H9 (cell line): ENCODE results near the gene PHACTR1. TPM values are rescaled to one million over a fixed set of nuclear protein-coding genes. Genes with fewer than 3 reads are reported as not detected.

Experiments used
- DNase-seq: peaks from one replicate; pipeline ENCODE4 v3.0.0-alpha.2; 2017
- H2AFZ ChIP-seq: one replicate; pipeline ENCODE4 v1.6.1; 2013; ENCODE audit warnings: mild to moderate bottlenecking, low read length, control low read depth, moderate library complexity
- H2AK5ac ChIP-seq: 2 replicates; pipeline ENCODE4 v1.6.1; 2013; ENCODE audit warnings: low read length, control low read depth, mixed read lengths; ENCODE audit not compliant: insufficient read length
- H2BK120ac ChIP-seq: one replicate; pipeline ENCODE4 v1.6.1; 2013; ENCODE audit warnings: low read depth, mild to moderate bottlenecking, low read length, control low read depth, inconsistent platforms; ENCODE audit not compliant: poor library complexity, severe bottlenecking
- H2BK12ac ChIP-seq: 2 replicates; pipeline ENCODE4 v1.6.1; 2013; ENCODE audit warnings: low read length, control low read depth, mixed read lengths, low read depth; ENCODE audit not compliant: insufficient read length
- H2BK15ac ChIP-seq: 2 replicates; pipeline ENCODE4 v1.6.1; 2013; ENCODE audit warnings: low read depth, low read length, control low read depth
- H2BK20ac ChIP-seq: one replicate; pipeline ENCODE4 v1.6.1; 2013; ENCODE audit warnings: low read depth, mild to moderate bottlenecking, low read length, control low read depth, inconsistent platforms; ENCODE audit not compliant: poor library complexity, severe bottlenecking
- H2BK5ac ChIP-seq: 2 replicates; pipeline ENCODE4 v1.6.1; 2013; ENCODE audit warnings: low read length, control low read depth, mixed read lengths; ENCODE audit not compliant: insufficient read length
- H3K14ac ChIP-seq: 2 replicates; pipeline ENCODE4 v1.6.1; 2013; ENCODE audit warnings: low read length, control low read depth; ENCODE audit not compliant: insufficient read depth
- H3K18ac ChIP-seq: 2 replicates; pipeline ENCODE4 v1.6.1; 2013; ENCODE audit warnings: low read depth, mild to moderate bottlenecking, mixed read lengths, low read length, control low read depth; ENCODE audit not compliant: insufficient read length
- H3K23ac ChIP-seq: 2 replicates; pipeline ENCODE4 v1.6.1; 2013; ENCODE audit warnings: low read length, control low read depth, mixed read lengths, low read depth; ENCODE audit not compliant: insufficient read length
- H3K23me2 ChIP-seq: 2 replicates; pipeline ENCODE4 v1.6.1; 2013; ENCODE audit warnings: low read depth, mild to moderate bottlenecking, mixed read lengths, low read length, control low read depth; ENCODE audit not compliant: insufficient read length, poor library complexity, severe bottlenecking
- H3K27ac ChIP-seq: 2 replicates; pipeline ENCODE4 v1.5.1; 2013; ENCODE audit warnings: low read length, control low read depth, mixed read lengths, low read depth; ENCODE audit not compliant: insufficient read length
- H3K27me3 ChIP-seq: 2 replicates; pipeline ENCODE4 v1.6.1; 2013; ENCODE audit warnings: low read length, control low read depth, inconsistent platforms; ENCODE audit not compliant: insufficient read depth
- H3K4ac ChIP-seq: 2 replicates; pipeline ENCODE4 v1.6.1; 2013; ENCODE audit warnings: low read depth, mild to moderate bottlenecking, control low read depth, inconsistent platforms, low read length, moderate library complexity
- H3K4me1 ChIP-seq: 2 replicates; pipeline ENCODE4 v1.6.1; 2013; ENCODE audit warnings: low read length, control low read depth, inconsistent platforms; ENCODE audit not compliant: insufficient read depth
- H3K4me2 ChIP-seq: 2 replicates; pipeline ENCODE4 v1.6.1; 2013; ENCODE audit warnings: low read length, control low read depth, mixed read lengths; ENCODE audit not compliant: insufficient read length, insufficient read depth
- H3K56ac ChIP-seq: 2 replicates; pipeline ENCODE4 v1.6.1; 2013; ENCODE audit warnings: low read depth, mild to moderate bottlenecking, mixed read lengths, low read length, control low read depth; ENCODE audit not compliant: insufficient read length
- H3K79me1 ChIP-seq: 2 replicates; pipeline ENCODE4 v1.6.1; 2013; ENCODE audit warnings: low read depth, mild to moderate bottlenecking, moderate library complexity, low read length, control low read depth, inconsistent platforms; ENCODE audit not compliant: insufficient read depth, poor library complexity, severe bottlenecking
- H3K79me2 ChIP-seq: 2 replicates; pipeline ENCODE4 v1.6.1; 2013; ENCODE audit warnings: low read length, control low read depth, inconsistent platforms; ENCODE audit not compliant: insufficient read depth
- H3K9ac ChIP-seq: 2 replicates; pipeline ENCODE4 v1.6.1; 2013; ENCODE audit warnings: low read length, control low read depth, mixed read lengths; ENCODE audit not compliant: insufficient read length; ENCODE audit errors: extremely low read depth
- H3K9me3 ChIP-seq: one replicate; pipeline ENCODE4 v1.6.1; 2013; ENCODE audit warnings: low read depth, low read length, inconsistent platforms; ENCODE audit not compliant: control insufficient read depth
- H3T11ph ChIP-seq: one replicate; pipeline ENCODE4 v1.6.1; 2013; ENCODE audit warnings: mild to moderate bottlenecking, low read length, control low read depth, inconsistent platforms
- H4K20me1 ChIP-seq: one replicate; pipeline ENCODE4 v1.6.1; 2013; ENCODE audit not compliant: control insufficient read depth, insufficient read length, insufficient read depth
- H4K5ac ChIP-seq: 2 replicates; pipeline ENCODE4 v1.6.1; 2013; ENCODE audit warnings: low read depth, mild to moderate bottlenecking, mixed read lengths, low read length, control low read depth; ENCODE audit not compliant: insufficient read length
- H4K8ac ChIP-seq: replicated peaks from 2 replicates; pipeline ENCODE4 v1.6.1; 2013; ENCODE audit warnings: low read length, control low read depth, mixed read lengths, low read depth; ENCODE audit not compliant: insufficient read length
- H4K91ac ChIP-seq: 2 replicates; pipeline ENCODE4 v1.6.1; 2013; ENCODE audit warnings: low read depth, mild to moderate bottlenecking, moderate library complexity, mixed read lengths, low read length, control low read depth; ENCODE audit not compliant: insufficient read length
- H3K27ac Mint-ChIP-seq, 3 experiments: 2 replicates in 2 of 3; 3 replicates in 1 of 3; pipeline ENCODE4 v1.8.0; 2020 to 2021; ENCODE audit warnings: mixed read lengths in 3 of 3, mild to moderate bottlenecking in 1 of 3, moderate library complexity in 1 of 3
- H3K27me3 Mint-ChIP-seq: 2 replicates; pipeline ENCODE4 v1.8.0; 2021; ENCODE audit warnings: low read depth, mild to moderate bottlenecking, moderate library complexity, mixed read lengths
- H3K36me3 Mint-ChIP-seq, 3 experiments: 2 replicates in 2 of 3; 3 replicates in 1 of 3; pipeline ENCODE4 v1.8.0; 2020 to 2021; ENCODE audit warnings: low read depth in 3 of 3, mixed read lengths in 3 of 3; ENCODE audit not compliant: insufficient read depth in 1 of 3
- H3K4me1 Mint-ChIP-seq, 2 experiments: 2 replicates each; pipeline ENCODE4 v1.8.0; 2020; ENCODE audit warnings: mixed read lengths in 2 of 2
- H3K4me3 Mint-ChIP-seq, 2 experiments: 2 replicates in 1 of 2; 3 replicates in 1 of 2; pipeline ENCODE4 v1.8.0; 2020 to 2021; ENCODE audit warnings: mild to moderate bottlenecking in 2 of 2, mixed read lengths in 2 of 2, moderate library complexity in 1 of 2
- H3K9me3 Mint-ChIP-seq, 2 experiments: 2 replicates in 1 of 2; 3 replicates in 1 of 2; pipeline ENCODE4 v1.8.0; 2020; ENCODE audit warnings: mild to moderate bottlenecking in 2 of 2, mixed read lengths in 2 of 2, moderate library complexity in 1 of 2
- CTCF ChIP-seq: fragments of 200-600 bp; sonication (generic); conservative IDR thresholded peaks from 3 replicates; pipeline ENCODE4 v1.8.0; 2021; ENCODE audit warnings: antibody characterized with exemption, mild to moderate bottlenecking
- WGBS: extraction: QIAGEN DNeasy Blood & Tissue Kit; methylation state at CpG from one replicate; pipeline ENCODE4 v1.1.7; 2013; ENCODE audit warnings: missing lambda C conversion rate, low lambda C conversion rate, mixed read lengths; ENCODE audit not compliant: insufficient read length; ENCODE audit errors: extremely low coverage; 5-methylcytosine and 5-hydroxymethylcytosine counted together
- total RNA-seq: library from RNA; stranded (reverse); gene quantifications from 2 replicates; pipeline ENCODE4 v1.2.1, GENCODE V29; 2021

PHACTR1 gene
- total RNA-seq, 1 experiment from 2014 or later: 15.9 TPM

GRCh38 chr6:12827921-12828320 is 111.4 kb downstream of the PHACTR1 start:
- Histone ChIP-seq H3K4ac (no peak overlapping the region), H3K27ac (no peak overlapping the region), H4K20me1 (no peaks in the 10 kb centered on the region), H3K4me2 (no peak overlapping the region), H2BK15ac (no peak overlapping the region), H2AK5ac (no peak overlapping the region), H2BK12ac (no peak overlapping the region), H2BK5ac (no peak overlapping the region), H3K79me1 (no peaks in the 10 kb centered on the region), H2BK120ac (no peak overlapping the region), H3K9ac (no peak overlapping the region), H3K9me3 (no peaks in the 10 kb centered on the region), H3K14ac (no peak overlapping the region), H2AFZ (no peak overlapping the region), H3K4me1 (no peaks in the 10 kb centered on the region; the same call in 1 of the 2 replicates), H3K18ac (no peak overlapping the region), H2BK20ac (no peak overlapping the region), H3K27me3 (no peaks in the 10 kb centered on the region), H3K56ac (no peak overlapping the region), H4K8ac (no peak overlapping the region), H4K5ac (no peak overlapping the region), H3K23me2 (no peaks in the 10 kb centered on the region), H4K91ac (no peak overlapping the region), H3K79me2 (no peaks in the 10 kb centered on the region), H3T11ph (no peak overlapping the region), H3K23ac (no peak overlapping the region)
- Mint-ChIP-seq H3K27me3 (peaks cover 1% of the 10 kb centered on the region; the same call in 1 of the 2 replicates), H3K4me3 (no peak overlapping the region), H3K4me1 (peaks cover 14% of the 10 kb centered on the region in 2 experiments), H3K9me3 (no peaks in the 10 kb centered on the region), H3K36me3 (no peaks in the 10 kb centered on the region), H3K27ac (no peak overlapping the region)
- no peak for TF ChIP-seq CTCF
- no peak for DNase-seq
- WGBS: no CpG with 5 or more reads among the region's 2 CpGs
